Bone marrow (tissue), 2 donors: ENCODE data around the gene SEPHS1.
"Not testable (repeated sequence)": the region's sequence is repeated elsewhere in the genome, so short reads cannot be mapped to it uniquely, and the experiment has no call there.

Experiments used
- DNase-seq, 2 donors: peaks; one replicate each; lab custom pipeline; 2025; lab: John Stamatoyannopoulos, UW

Gene SEPHS1

GRCh38 chr10:13348216-13349017 is at the start of gene SEPHS1:
SEPHS1 (minus strand) TSS chr10:13348293; CDS start chr10:13344950, 3,343 bp downstream.
- peak in 1 of 2 donors; percentile 37 for DNase-seq

- no peak for DNase-seq
Measured at GRCh38 chr10:13397052-13397451, 49.0 kb upstream of the SEPHS1 start.

GRCh38 chr10:13396369-13396768 is 48.3 kb upstream of the SEPHS1 start:
- no peak for DNase-seq

- no peak for DNase-seq
Measured at GRCh38 chr10:13395540-13395939, 47.4 kb upstream of the SEPHS1 start.

GRCh38 chr10:13393640-13394039 is 45.5 kb upstream of the SEPHS1 start:
- DNase-seq = no peak

- no peak for DNase-seq
Measured at GRCh38 chr10:13392701-13393100, 44.6 kb upstream of the SEPHS1 start.

- DNase-seq = no peak
Measured at GRCh38 chr10:13390604-13391522, 42.8 kb upstream of the SEPHS1 start.

- no peak for DNase-seq
Measured at GRCh38 chr10:13388478-13389230, 40.6 kb upstream of the SEPHS1 start.

GRCh38 chr10:13386021-13386420 is 37.9 kb upstream of the SEPHS1 start:
- DNase-seq = no peak

- DNase-seq = no peak
Measured at GRCh38 chr10:13383399-13383761, 35.3 kb upstream of the SEPHS1 start.

- no peak for DNase-seq
Measured at GRCh38 chr10:13382703-13383398, 34.8 kb upstream of the SEPHS1 start.

GRCh38 chr10:13379061-13379460 is 31.0 kb upstream of the SEPHS1 start:
- not testable (repeated sequence) for DNase-seq

GRCh38 chr10:13376746-13377145 is 28.7 kb upstream of the SEPHS1 start:
- no peak for DNase-seq

GRCh38 chr10:13376297-13376696 is 28.2 kb upstream of the SEPHS1 start:
- no peak for DNase-seq

- no peak for DNase-seq
Measured at GRCh38 chr10:13375791-13376190, 27.7 kb upstream of the SEPHS1 start.

GRCh38 chr10:13373644-13374043 is 25.6 kb upstream of the SEPHS1 start:
- DNase-seq = no peak

GRCh38 chr10:13372524-13372923 is 24.4 kb upstream of the SEPHS1 start:
- no peak for DNase-seq

GRCh38 chr10:13371897-13372470 is 23.9 kb upstream of the SEPHS1 start:
- DNase-seq = peak; percentile 8 to 74

- DNase-seq = no peak
Measured at GRCh38 chr10:13366891-13367290, 18.8 kb upstream of the SEPHS1 start.

GRCh38 chr10:13365831-13366230 is 17.7 kb upstream of the SEPHS1 start:
- no peak for DNase-seq

- DNase-seq = no peak
Measured at GRCh38 chr10:13365243-13365642, 17.1 kb upstream of the SEPHS1 start.
